SK-MEL-5 (cell line): ENCODE results near the gene CRELD2. TPM values are rescaled to one million over a fixed set of nuclear protein-coding genes. Genes with fewer than 3 reads are reported as not detected.

ENCODE experiments used
- DNase-seq: peaks from one replicate; pipeline ENCODE4 v3.0.0-alpha.2; 2016; ENCODE audit warnings: low read depth, low spot score
- in situ Hi-C: cut with HindIII; loops from 2 replicates; pipeline ENCODE4 v1.10.0; 2016; ENCODE audit warnings: low sequenced_read_pairs, high pct_unique_total_duplicates, low pct_unique_long_range_greater_than_20kb
- total RNA-seq: library from RNA; depleted of rRNA; stranded (reverse); fragments of >200 nt; shearing (Covaris generic); gene quantifications from 2 replicates; pipeline ENCODE4 v1.2.3, GENCODE V29; 2014

CRELD2 gene
- total RNA-seq, 1 experiment from 2014 or later, result 162 TPM

- in situ Hi-C loops, result no loop called here
- no peak for DNase-seq
Observed at GRCh38 chr22:49906799-49907290, 11.6 kb upstream of the CRELD2 start.

GRCh38 chr22:49907807-49908206 lies 10.6 kb upstream of the CRELD2 start:
- no peak for DNase-seq
- in situ Hi-C loops, result no loop called here

GRCh38 chr22:49909476-49910205 lies 8.8 kb upstream of the CRELD2 start:
- in situ Hi-C loops, result no loop called here
- DNase-seq, result no peak

- no peak for DNase-seq
- in situ Hi-C loops, result no loop called here
Observed at GRCh38 chr22:49910229-49911155, 7.9 kb upstream of the CRELD2 start.

GRCh38 chr22:49911881-49912625 lies 6.4 kb upstream of the CRELD2 start:
- in situ Hi-C loops, result no loop called here
- no peak for DNase-seq

- in situ Hi-C loops, result no loop called here
Observed at GRCh38 chr22:49913026-49913425, 5.4 kb upstream of the CRELD2 start.

GRCh38 chr22:49913446-49913845 lies 5.0 kb upstream of the CRELD2 start:
- no peak for DNase-seq
- in situ Hi-C loops, result no loop called here

More at GRCh38 chr22:49913026-49913425, 5.4 kb upstream of the CRELD2 start:
- no peak for DNase-seq

- in situ Hi-C loops, result no loop called here
- no peak for DNase-seq
Observed at GRCh38 chr22:49914256-49914655, 4.2 kb upstream of the CRELD2 start.

GRCh38 chr22:49915610-49916009 lies 2.8 kb upstream of the CRELD2 start:
- in situ Hi-C loops, result no loop called here
- DNase-seq, result no peak

- in situ Hi-C loops, result no loop called here
- DNase-seq, result no peak
Observed at GRCh38 chr22:49916831-49917230, 1.6 kb upstream of the CRELD2 start.

- in situ Hi-C loops, result no loop called here
- DNase-seq, result no peak
Observed at GRCh38 chr22:49918911-49919881, 762 bp downstream of the CRELD2 start.

- no peak for DNase-seq
- in situ Hi-C loops, result no loop called here
Observed at GRCh38 chr22:49920859-49921258, 2.4 kb downstream of the CRELD2 start.

- in situ Hi-C loops, result no loop called here
- DNase-seq, result no peak
Observed at GRCh38 chr22:49921508-49922278, 3.3 kb downstream of the CRELD2 start.

- no peak for DNase-seq
- in situ Hi-C loops, result no loop called here
Observed at GRCh38 chr22:49922484-49922883, 4.0 kb downstream of the CRELD2 start.

GRCh38 chr22:49922926-49923325 lies 4.5 kb downstream of the CRELD2 start:
- in situ Hi-C loops, result no loop called here

GRCh38 chr22:49923445-49923844 lies 5.0 kb downstream of the CRELD2 start:
- in situ Hi-C loops, result no loop called here
- no peak for DNase-seq

More at GRCh38 chr22:49922926-49923325, 4.5 kb downstream of the CRELD2 start:
- DNase-seq, result no peak
